ENCODE measurements around the gene LKAAEAR1. TPM values are rescaled to one million over a fixed set of nuclear protein-coding genes. Genes with fewer than 3 reads are reported as not detected.

The LKAAEAR1 gene
- total RNA-seq, 2 experiments from 2014 or later = 0.34 to 0.61 TPM

DNA sequence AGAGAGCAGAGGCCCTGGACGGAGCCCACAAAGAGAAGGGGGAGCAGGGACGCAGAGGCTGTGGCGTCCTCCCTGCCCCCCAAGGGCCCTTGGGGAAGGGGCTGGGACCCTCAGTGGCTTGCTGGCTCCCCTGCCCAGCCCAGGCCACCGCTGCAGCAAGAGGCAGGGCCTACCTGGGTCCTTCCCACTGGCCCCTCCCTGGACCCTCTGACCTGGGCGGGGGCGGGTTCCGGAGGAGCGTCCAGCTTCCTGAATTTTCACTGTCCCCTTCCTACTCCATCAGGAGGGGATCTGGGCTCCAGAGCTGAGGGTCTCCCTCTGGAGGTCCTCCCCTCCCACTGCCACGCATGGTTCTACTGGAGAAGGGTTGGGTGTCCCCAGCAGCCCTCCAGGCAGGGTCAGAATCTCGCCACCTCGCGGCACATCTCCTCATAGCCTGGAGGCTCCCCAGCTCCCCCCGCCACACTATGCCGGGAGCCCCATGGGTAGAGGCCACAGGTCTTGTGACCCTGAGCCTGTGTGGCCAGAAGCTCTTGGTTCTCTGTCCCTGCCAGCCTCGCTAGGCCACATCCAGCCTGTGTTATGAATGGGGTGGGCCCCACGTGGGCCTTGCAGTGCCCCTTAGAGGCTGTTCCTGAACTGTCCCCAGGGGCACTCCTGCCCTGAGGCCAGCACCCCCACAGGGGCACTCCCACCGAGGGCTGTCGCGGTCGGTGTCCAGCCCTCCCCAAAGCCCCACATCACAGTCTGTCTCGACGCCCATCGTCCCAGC lies 33.8 kb downstream of the LKAAEAR1 start:
- no peak for ATAC-seq
- H3K4me3 Mint-ChIP-seq = no peak overlapping the region
- POLR2A ChIA-PET = interaction anchor here (0.6 kb wide), 1 partner anchor 836 kb away, joined by 3 read pairs; no protein-coding TSS in a partner anchor

DNA sequence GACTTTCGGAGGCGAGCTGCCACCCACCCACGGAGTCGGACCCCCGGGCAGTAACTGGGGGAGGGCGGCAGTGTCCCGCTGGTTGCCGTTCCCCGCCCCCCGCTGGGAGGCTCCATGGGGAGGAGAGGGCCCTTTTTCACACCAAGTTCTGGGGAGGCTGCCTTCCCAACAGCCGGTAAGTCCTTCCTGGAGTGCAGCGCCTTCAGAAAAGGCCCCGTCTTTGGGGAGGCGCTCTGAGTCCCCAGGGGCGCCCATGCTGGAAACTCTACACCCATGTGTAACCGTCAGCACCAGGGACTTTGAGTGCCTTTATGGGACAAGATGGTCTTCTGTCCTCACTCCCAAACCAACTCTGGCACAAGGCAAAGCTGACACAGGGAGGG lies 34.3 kb downstream of the LKAAEAR1 start:
- ChIA-PET CTCF (interaction anchor here (7.5 kb wide), 1 partner anchor 11 kb away, joined by 51 read pairs; no protein-coding TSS in a partner anchor), POLR2A (no interaction called here)
- DNase-seq (no peak), ATAC-seq (no peak)
- H3K9me3 Mint-ChIP-seq (ENCODE audit: insufficient read depth) = no peaks in the 10 kb centered on the region
- peak overlapping the region; percentile 18 for H3K4me3 Mint-ChIP-seq
- peaks cover 44% of the 10 kb centered on the region for H3K27me3 Mint-ChIP-seq (ENCODE audit: low read depth)
- no peaks in the 10 kb centered on the region for H3K36me3 Mint-ChIP-seq (ENCODE audit: low read depth)
- H3K4me1 Mint-ChIP-seq (ENCODE audit: low read depth) = peaks cover 36% of the 10 kb centered on the region
- H3K27ac Mint-ChIP-seq = no peak overlapping the region

More for the DNA sequence above, 33.8 kb downstream of the LKAAEAR1 start:
- no peaks in the 10 kb centered on the region for H3K36me3 Mint-ChIP-seq (ENCODE audit: low read depth)
- H3K27me3 Mint-ChIP-seq (ENCODE audit: low read depth) = peaks cover 44% of the 10 kb centered on the region
- DNase-seq = no peak
- H3K27ac Mint-ChIP-seq = no peak overlapping the region
- no peaks in the 10 kb centered on the region for H3K9me3 Mint-ChIP-seq (ENCODE audit: insufficient read depth)
- H3K4me1 Mint-ChIP-seq (ENCODE audit: low read depth) = peaks cover 38% of the 10 kb centered on the region
- CTCF ChIA-PET = interaction anchor here (7.5 kb wide), 1 partner anchor 11 kb away, joined by 51 read pairs; no protein-coding TSS in a partner anchor

DNA sequence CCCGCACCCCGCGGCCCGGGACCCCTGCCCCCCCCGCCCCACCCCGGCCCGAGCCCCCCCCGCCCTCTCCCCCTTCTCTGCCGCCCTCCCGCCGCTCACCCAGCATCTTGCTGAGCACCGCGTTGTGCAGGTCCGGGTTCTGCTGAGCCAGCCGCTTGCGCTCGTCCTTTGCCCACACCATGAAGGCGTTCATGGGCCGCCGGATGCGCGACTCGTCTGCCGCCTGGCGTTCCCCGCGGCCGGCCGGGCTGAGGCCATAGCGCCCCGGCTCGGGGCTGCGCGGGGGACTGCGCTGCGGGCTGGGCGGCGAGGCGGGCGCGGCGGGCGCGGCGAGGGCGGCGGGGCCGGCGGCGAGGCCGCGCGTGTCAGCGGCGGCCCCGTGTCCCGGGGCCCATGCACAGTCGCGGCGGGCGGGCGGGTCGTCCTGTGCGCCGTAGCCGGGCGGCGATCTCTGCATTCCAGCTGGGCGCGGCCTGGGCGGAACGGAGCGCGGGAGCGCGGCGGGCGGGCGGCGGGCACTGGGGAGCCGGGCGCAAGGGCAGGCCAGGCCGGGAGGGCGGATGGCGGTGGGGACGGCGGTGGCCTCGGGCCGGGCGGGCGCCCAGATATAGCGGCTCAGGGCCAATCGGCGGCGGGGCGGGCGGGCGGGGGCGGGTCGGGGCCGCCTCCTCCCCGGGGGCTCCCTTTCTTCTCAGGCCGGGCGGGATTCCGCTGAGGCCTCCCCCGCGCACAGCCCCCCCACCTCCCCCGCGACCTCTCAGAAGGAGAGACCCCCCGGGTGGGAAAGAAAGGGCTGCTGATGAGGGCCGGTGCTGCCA lies 34.9 kb downstream of the LKAAEAR1 start, which contains the start of gene SOX18:
Gene SOX18 (minus strand): TSS at position 580 of the 818 bp plus-strand sequence. CDS start 123 bp downstream, at position 457.
- peaks cover 32% of the 10 kb centered on the region for H3K4me1 Mint-ChIP-seq (ENCODE audit: low read depth)
- H3K36me3 Mint-ChIP-seq (ENCODE audit: low read depth) = no peaks in the 10 kb centered on the region
- no peak within 1 kb of the TSS for H3K27ac Mint-ChIP-seq
- peaks cover 44% of the 10 kb centered on the region for H3K27me3 Mint-ChIP-seq (ENCODE audit: low read depth)
- H3K9me3 Mint-ChIP-seq (ENCODE audit: insufficient read depth) = no peaks in the 10 kb centered on the region
- CTCF ChIA-PET = interaction anchor here (7.5 kb wide), 1 partner anchor 10 kb away, joined by 51 read pairs; no protein-coding TSS in a partner anchor
- ATAC-seq (peak; percentile 62), DNase-seq (peak; percentile 59)
- POLR2A ChIA-PET = no interaction called here
- peak within 1 kb of the TSS; percentile 28 for H3K4me3 Mint-ChIP-seq

DNA sequence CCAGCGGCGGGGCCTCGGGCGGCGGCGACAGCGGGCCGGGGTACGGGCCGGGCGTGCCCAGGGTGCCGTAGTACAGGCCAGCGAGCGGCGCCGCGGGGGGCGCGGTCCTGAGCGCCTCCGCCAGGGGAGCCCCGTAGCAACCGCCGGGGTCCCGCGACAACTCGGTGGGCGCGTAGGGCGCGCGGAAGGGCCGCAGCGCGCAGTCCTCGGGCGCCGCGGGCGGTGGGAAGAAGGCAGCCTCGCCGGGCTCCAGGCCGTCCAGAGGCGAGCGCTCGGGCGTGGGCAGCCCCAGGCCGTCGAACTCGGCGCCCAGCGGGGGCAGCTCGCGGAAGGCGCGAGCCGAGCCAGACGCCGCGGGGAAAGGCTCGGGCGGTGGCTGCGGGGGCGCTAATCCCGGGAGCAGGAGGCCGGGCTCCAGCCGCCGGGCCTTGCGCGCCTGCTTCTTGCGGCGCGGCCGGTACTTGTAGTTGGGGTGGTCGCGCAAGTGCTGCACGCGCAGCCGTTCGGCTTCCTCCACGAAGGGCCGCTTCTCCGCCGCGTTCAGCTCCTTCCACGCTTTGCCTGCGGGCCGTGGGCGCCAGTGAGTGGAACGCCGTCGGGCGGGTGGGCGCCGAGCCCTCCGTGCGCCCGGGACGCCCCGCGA lies 35.7 kb downstream of the LKAAEAR1 start:
- CTCF ChIA-PET = interaction anchor here (7.5 kb wide), 1 partner anchor 9 kb away, joined by 51 read pairs; no protein-coding TSS in a partner anchor
- no peaks in the 10 kb centered on the region for H3K9me3 Mint-ChIP-seq (ENCODE audit: insufficient read depth)
- no peak for ATAC-seq
- H3K4me3 Mint-ChIP-seq = no peak overlapping the region
- H3K4me1 Mint-ChIP-seq (ENCODE audit: low read depth) = peaks cover 31% of the 10 kb centered on the region
- no peak for DNase-seq
- peaks cover 44% of the 10 kb centered on the region for H3K27me3 Mint-ChIP-seq (ENCODE audit: low read depth)
- H3K27ac Mint-ChIP-seq = no peak overlapping the region
- H3K36me3 Mint-ChIP-seq (ENCODE audit: low read depth) = no peaks in the 10 kb centered on the region
- POLR2A ChIA-PET = no interaction called here

DNA sequence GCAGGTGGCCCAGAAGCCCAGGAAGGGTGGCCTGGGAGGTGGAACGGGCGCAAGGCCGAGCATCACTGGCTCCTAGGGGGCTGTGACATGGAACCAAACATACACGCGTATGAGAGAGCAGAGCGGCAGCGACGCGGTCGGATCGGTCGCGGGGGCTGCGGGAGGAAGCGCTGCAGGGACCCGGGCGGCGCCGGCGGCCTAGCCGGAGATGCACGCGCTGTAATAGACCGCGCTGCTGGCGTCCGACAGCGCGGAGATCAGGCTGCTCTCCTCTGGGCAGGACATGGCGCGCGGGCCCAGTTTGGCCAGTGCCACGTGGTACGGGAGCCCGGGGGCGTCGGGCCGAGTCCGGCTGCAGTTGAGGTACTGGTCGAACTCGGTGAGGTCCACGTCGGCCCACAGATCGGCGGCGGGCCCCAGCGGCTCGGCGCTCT lies 36.2 kb downstream of the LKAAEAR1 start:
- H3K36me3 Mint-ChIP-seq (ENCODE audit: low read depth) = no peaks in the 10 kb centered on the region
- POLR2A ChIA-PET = interaction anchor here (1.0 kb wide), 1 partner anchor 12 kb away, joined by 4 read pairs; the partner anchor contains the start of gene C20orf204
- DNase-seq (no peak), ATAC-seq (peak; percentile 10)
- no peaks in the 10 kb centered on the region for H3K9me3 Mint-ChIP-seq (ENCODE audit: insufficient read depth)
- H3K27me3 Mint-ChIP-seq (ENCODE audit: low read depth) = peaks cover 40% of the 10 kb centered on the region
- H3K4me3 Mint-ChIP-seq = no peak overlapping the region
- H3K4me1 Mint-ChIP-seq (ENCODE audit: low read depth) = peaks cover 27% of the 10 kb centered on the region
- CTCF ChIA-PET = interaction anchor here (1.4 to 7.5 kb wide), 2 partner anchors 9 to 10 kb away, joined by 4 to 51 read pairs; no protein-coding TSS in a partner anchor
- no peak overlapping the region for H3K27ac Mint-ChIP-seq

DNA sequence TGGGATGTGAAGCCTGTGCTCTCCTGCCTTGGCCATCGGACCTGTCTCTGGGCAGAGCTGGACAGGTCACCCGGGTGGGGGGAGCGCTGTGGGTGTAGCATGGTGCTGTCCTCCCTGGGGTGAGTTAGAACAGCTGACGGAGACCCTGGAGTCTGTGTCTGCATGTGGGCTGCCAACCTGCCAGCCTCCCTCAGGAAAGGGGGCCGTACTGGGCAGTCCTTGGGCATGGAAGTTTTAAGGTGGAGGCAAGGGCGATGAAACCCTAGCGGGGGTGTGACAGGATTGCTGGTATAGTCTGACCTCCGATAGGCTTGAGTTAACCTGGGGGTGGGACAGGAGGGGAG lies 37.2 kb downstream of the LKAAEAR1 start:
- Mint-ChIP-seq H3K27me3 (ENCODE audit: low read depth) (peaks cover 40% of the 10 kb centered on the region), H3K36me3 (ENCODE audit: low read depth) (no peaks in the 10 kb centered on the region), H3K4me3 (no peak overlapping the region), H3K9me3 (ENCODE audit: insufficient read depth) (no peaks in the 10 kb centered on the region), H3K4me1 (ENCODE audit: low read depth) (peaks cover 29% of the 10 kb centered on the region), H3K27ac (no peak overlapping the region)
- ATAC-seq (no peak), DNase-seq (no peak)
- CTCF ChIA-PET = interaction anchor here (1.4 kb wide), 1 partner anchor 9 kb away, joined by 4 read pairs; no protein-coding TSS in a partner anchor
- POLR2A ChIA-PET = interaction anchor here (1.0 kb wide), 1 partner anchor 11 kb away, joined by 4 read pairs; the partner anchor contains the start of gene C20orf204

DNA sequence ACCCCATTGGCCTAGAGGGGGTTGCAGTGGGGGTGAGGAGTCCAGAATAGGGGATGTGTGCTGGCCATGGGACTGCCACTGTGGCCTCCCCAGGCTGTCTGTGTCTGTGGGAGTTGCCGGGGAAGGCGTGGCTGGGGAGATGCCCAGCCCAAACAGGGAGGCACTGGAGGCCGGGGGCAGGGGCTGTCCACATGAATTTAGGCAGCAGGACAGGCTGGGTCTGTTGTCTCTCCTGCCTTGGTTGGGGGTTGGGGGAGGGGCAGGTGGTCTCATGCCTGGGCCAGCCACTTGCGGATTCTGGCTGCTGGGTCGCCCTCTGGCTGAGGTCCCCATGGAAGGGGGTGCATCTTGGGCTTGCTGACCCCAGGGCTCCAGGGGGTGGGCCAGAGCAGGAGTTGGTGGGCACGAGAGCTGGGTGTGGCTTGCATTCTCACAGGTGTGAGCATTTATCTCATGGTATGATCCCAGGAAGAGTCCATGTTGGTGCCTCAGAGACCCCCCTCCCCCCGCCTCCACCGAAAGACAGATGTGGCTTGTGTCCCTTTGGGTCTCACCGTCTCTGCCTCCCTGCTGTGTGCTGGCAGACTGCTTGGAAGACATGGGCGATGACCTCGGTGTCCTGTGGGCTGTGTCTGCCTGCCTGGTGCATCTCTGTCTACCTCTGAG lies 38.7 kb downstream of the LKAAEAR1 start:
- Mint-ChIP-seq H3K36me3 (ENCODE audit: low read depth) (no peaks in the 10 kb centered on the region), H3K4me3 (no peak overlapping the region), H3K4me1 (ENCODE audit: low read depth) (peaks cover 43% of the 10 kb centered on the region), H3K9me3 (ENCODE audit: insufficient read depth) (no peaks in the 10 kb centered on the region), H3K27ac (peak overlapping the region; percentile 61), H3K27me3 (ENCODE audit: low read depth) (peaks cover 30% of the 10 kb centered on the region)
- DNase-seq (no peak), ATAC-seq (no peak)
- ChIA-PET CTCF (interaction anchor here (3.0 kb wide), 1 partner anchor 12 kb away, joined by 8 read pairs; no protein-coding TSS in a partner anchor), POLR2A (no interaction called here)

DNA sequence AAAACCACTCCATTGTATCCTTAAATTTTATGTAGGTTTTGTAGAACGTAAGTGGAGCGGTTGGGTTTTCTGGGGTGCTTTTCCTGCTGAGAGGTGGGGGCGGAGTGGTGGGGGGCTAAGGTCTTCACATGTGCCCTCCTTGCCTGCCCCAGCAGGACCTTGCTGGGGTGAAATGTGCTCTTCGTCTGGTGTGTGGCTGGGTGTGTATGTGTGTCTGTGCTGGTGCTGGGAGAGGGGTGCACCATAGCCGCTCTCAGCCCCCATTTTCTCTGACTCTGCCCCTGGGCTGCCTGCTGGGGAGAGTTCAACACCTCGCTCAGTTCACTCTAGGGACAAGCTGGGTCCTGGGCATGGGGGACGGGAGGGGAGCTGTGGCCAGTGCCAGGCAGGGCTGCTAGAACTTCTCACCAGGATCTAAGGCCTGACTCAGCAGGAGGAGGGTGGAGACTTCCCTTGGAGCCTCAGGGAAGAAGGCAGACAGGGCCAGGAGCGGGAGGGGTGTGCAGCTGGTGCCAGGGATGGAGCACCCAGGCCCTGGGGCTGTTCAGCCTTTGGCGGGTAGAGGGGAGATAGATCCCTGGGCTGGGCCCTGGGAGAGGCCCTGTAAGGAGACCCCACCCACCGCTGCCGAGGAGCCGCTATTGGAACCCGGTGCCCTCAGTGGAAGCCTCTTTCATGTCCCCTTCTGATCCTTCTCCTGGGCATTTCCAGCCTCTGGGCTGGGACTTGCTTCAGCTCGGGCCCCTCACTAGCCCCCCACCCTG lies 39.5 kb downstream of the LKAAEAR1 start:
- Mint-ChIP-seq H3K4me1 (ENCODE audit: low read depth) (peaks cover 51% of the 10 kb centered on the region), H3K9me3 (ENCODE audit: insufficient read depth) (no peaks in the 10 kb centered on the region), H3K27me3 (ENCODE audit: low read depth) (peaks cover 24% of the 10 kb centered on the region), H3K4me3 (no peak overlapping the region), H3K36me3 (ENCODE audit: low read depth) (no peaks in the 10 kb centered on the region), H3K27ac (no peak overlapping the region)
- DNase-seq = no peak
- no peak for ATAC-seq
- ChIA-PET POLR2A (interaction anchor here (0.6 kb wide), 1 partner anchor 142 kb away, joined by 3 read pairs; no protein-coding TSS in a partner anchor), CTCF (interaction anchor here (1.0 to 3.0 kb wide), 3 partner anchors 10 to 64 kb away, joined by 3 to 9 read pairs (median 8); partner anchors contain the start of gene PRPF6)

DNA sequence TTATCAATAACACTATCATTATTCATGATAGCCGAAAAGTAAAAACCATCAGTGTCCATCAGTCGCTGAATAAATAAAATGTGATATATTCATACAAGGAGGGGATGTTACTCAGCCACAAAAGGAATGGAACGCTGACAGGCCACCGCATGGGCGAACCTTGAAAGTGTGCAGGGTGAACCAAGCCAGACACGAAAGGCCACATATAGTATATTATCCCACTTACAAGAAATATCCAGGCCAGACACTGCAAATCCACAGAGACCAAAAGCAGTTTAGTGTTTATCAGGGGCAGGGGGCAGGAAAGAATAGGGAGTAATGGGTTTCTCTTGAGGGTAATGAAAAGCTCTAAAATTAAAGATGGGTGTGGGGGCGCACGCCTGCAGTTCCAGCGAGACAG lies 40.4 kb downstream of the LKAAEAR1 start:
- no peak for ATAC-seq
- H3K4me1 Mint-ChIP-seq (ENCODE audit: low read depth) = peaks cover 56% of the 10 kb centered on the region
- ChIA-PET POLR2A (interaction anchor here (0.5 kb wide), 1 partner anchor 71 kb away, joined by 3 read pairs; no protein-coding TSS in a partner anchor), CTCF (interaction anchor here (2.1 to 3.0 kb wide), 2 partner anchors 14 to 63 kb away, joined by 8 to 9 read pairs; partner anchors contain the start of gene PRPF6)
- no peak overlapping the region for H3K4me3 Mint-ChIP-seq
- H3K27ac Mint-ChIP-seq = no peak overlapping the region
- DNase-seq = no peak
- H3K27me3 Mint-ChIP-seq (ENCODE audit: low read depth) = peaks cover 22% of the 10 kb centered on the region
- H3K9me3 Mint-ChIP-seq (ENCODE audit: insufficient read depth) = no peaks in the 10 kb centered on the region
- H3K36me3 Mint-ChIP-seq (ENCODE audit: low read depth) = no peaks in the 10 kb centered on the region

DNA sequence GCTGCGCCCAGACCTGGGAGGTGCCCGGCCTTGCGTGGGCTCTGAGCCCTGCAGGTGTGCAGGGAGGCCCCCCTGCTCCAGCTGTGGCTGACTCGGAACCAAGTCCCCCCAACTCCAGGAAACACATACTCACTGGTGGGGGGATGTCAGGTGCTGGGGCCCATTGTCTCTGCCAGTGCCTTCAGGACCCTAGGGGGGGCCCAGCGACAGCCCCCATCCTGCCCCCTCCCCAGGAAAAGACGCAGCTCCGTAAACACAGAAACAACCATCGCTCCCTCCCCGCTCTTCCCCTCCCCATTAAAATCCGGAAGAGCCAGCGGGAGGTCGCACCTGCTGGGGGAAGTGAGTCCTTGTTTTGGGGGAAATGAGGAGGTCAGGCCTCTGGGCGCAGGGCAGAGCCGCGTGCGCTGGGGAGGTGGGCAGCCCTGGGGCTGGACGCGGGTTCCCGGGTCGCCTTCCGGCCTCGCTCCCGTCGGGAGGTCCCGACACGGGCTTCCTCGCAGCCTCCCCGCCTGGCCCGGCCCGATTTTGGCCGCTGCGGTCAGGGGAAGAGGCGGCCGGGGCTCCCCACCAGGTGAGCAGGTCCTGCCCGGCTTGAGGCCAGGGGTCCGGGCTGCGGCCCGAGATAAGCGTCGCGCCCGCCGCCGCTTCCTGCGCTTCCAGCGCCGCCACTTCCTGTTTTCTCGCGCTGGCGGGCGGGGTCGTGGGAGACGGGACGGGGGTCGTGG lies 42.0 kb downstream of the LKAAEAR1 start:
- ChIA-PET POLR2A (interaction anchor here (1.5 kb wide), 1 partner anchor 12 kb away, joined by 3 read pairs; no protein-coding TSS in a partner anchor), CTCF (interaction anchor here (0.6 to 7.5 kb wide), 4 partner anchors 10 to 1796 kb away, joined by 4 to 197 read pairs (median 43); partner anchors contain the start of genes PRPF6, SAMD10 and SOX18)
- peak overlapping the region; percentile 44 for H3K27ac Mint-ChIP-seq
- ATAC-seq (no peak), DNase-seq (no peak)
- H3K36me3 Mint-ChIP-seq (ENCODE audit: low read depth) = no peaks in the 10 kb centered on the region
- no peaks in the 10 kb centered on the region for H3K9me3 Mint-ChIP-seq (ENCODE audit: insufficient read depth)
- peak overlapping the region; percentile 61 for H3K4me3 Mint-ChIP-seq
- H3K27me3 Mint-ChIP-seq (ENCODE audit: low read depth) = peaks cover 15% of the 10 kb centered on the region
- peaks cover 60% of the 10 kb centered on the region for H3K4me1 Mint-ChIP-seq (ENCODE audit: low read depth)
